H1 (cell line): Measurements from ENCODE around the gene TIGIT. TPM values are rescaled to one million over a fixed set of nuclear protein-coding genes. Genes with fewer than 3 reads are reported as not detected.

Experiments used
- CREB1 ChIP-seq: IDR thresholded peaks from 2 replicates; pipeline ENCODE4 v1.6.1; 2012; ENCODE audit warnings: inconsistent platforms
- HDAC6 ChIP-seq: IDR thresholded peaks from one replicate; pipeline ENCODE4 v1.7.1; 2012; ENCODE audit warnings: low read depth, mild to moderate bottlenecking, inconsistent platforms, low read length, moderate library complexity
- JUN ChIP-seq: IDR thresholded peaks from 2 replicates; pipeline ENCODE4 v1.6.1; 2011; ENCODE audit warnings: low read depth, mild to moderate bottlenecking, improper control_type of control experiment, low read length
- JUND ChIP-seq: IDR thresholded peaks from 2 replicates; pipeline ENCODE4 v1.6.1; 2011; ENCODE audit warnings: mild to moderate bottlenecking, improper control_type of control experiment, low read length
- NANOG ChIP-seq: IDR thresholded peaks from 2 replicates; pipeline ENCODE4 v1.6.1; 2011; ENCODE audit warnings: low read length, low read depth, mild to moderate bottlenecking, inconsistent platforms; ENCODE audit not compliant: insufficient read depth, poor library complexity, severe bottlenecking
- PHF8 ChIP-seq: fragments of 200-600 bp; sonication (generic); conservative IDR thresholded peaks from 2 replicates; pipeline ENCODE4 v1.7.1; 2012; ENCODE audit warnings: low read depth, mild to moderate bottlenecking, inconsistent platforms, low read length, moderate library complexity
- RBBP5 ChIP-seq: IDR thresholded peaks from 2 replicates; pipeline ENCODE4 v1.7.1; 2012; ENCODE audit warnings: low read depth, mild to moderate bottlenecking, inconsistent platforms, low read length, moderate library complexity, borderline replicate concordance
- polyA plus RNA-seq, 7 experiments: library from polyadenylated mRNA; depleted of rRNA in 3 of 7; stranded (reverse) in 5 of 7; unstranded in 2 of 7; fragments of >200 nt in 5 of 7; fragments of 200-250 nt in 2 of 7; gene quantifications; 1 replicate in 5 of 7; 2 replicates in 1 of 7; 4 replicates in 1 of 7; pipeline versions ENCODE4 v1.2.1 to v1.2.3, GENCODE V29; 2011 to 2013; ENCODE audit warnings: missing spikeins in 2 of 7, mixed read lengths in 2 of 7
- total RNA-seq: library from RNA; stranded (reverse); fragmentation: NEBNext Ultra II Directional; extraction: Animal tissue kit (Norgen Biotek cat#: 25700); gene quantifications from 2 replicates; pipeline ENCODE4 v1.2.1, GENCODE V29; 2021
- TF ChIP-seq, protein P1 (sequence below): fragments of 300-600 bp; sonication (generic); IDR thresholded peaks from 2 replicates; pipeline ENCODE4 v1.7.1; 2012; ENCODE audit warnings: low read length, moderate library complexity, mild to moderate bottlenecking, inconsistent platforms; ENCODE audit not compliant: insufficient replicate concordance

The TIGIT gene
- total and polyA plus RNA-seq, 2 of the 8 experiments (the other 6 are each of a cell fraction or from before 2014, with no cell fraction given), result 0.02 TPM; not detected in 1

DNA sequence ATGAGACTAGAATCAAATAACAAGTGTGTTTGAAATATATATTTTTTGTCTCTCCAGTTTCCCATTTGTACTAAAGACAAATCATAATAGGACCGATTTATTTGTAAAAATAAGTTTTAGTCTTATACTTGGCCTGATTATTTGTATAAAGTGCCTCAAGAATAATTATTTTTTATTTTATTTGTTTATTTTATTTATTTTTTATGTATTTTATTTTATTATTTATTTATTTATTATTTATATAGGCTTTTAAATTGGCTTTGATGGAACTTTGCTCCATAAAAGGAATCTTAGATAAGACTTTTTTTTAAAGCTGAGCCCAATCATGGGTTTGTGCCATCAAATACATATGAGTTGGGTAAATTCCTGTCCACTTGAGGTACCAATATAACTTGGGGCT is 34.3 kb upstream of the TIGIT start (continued):
- TF ChIP-seq, protein P1, sequence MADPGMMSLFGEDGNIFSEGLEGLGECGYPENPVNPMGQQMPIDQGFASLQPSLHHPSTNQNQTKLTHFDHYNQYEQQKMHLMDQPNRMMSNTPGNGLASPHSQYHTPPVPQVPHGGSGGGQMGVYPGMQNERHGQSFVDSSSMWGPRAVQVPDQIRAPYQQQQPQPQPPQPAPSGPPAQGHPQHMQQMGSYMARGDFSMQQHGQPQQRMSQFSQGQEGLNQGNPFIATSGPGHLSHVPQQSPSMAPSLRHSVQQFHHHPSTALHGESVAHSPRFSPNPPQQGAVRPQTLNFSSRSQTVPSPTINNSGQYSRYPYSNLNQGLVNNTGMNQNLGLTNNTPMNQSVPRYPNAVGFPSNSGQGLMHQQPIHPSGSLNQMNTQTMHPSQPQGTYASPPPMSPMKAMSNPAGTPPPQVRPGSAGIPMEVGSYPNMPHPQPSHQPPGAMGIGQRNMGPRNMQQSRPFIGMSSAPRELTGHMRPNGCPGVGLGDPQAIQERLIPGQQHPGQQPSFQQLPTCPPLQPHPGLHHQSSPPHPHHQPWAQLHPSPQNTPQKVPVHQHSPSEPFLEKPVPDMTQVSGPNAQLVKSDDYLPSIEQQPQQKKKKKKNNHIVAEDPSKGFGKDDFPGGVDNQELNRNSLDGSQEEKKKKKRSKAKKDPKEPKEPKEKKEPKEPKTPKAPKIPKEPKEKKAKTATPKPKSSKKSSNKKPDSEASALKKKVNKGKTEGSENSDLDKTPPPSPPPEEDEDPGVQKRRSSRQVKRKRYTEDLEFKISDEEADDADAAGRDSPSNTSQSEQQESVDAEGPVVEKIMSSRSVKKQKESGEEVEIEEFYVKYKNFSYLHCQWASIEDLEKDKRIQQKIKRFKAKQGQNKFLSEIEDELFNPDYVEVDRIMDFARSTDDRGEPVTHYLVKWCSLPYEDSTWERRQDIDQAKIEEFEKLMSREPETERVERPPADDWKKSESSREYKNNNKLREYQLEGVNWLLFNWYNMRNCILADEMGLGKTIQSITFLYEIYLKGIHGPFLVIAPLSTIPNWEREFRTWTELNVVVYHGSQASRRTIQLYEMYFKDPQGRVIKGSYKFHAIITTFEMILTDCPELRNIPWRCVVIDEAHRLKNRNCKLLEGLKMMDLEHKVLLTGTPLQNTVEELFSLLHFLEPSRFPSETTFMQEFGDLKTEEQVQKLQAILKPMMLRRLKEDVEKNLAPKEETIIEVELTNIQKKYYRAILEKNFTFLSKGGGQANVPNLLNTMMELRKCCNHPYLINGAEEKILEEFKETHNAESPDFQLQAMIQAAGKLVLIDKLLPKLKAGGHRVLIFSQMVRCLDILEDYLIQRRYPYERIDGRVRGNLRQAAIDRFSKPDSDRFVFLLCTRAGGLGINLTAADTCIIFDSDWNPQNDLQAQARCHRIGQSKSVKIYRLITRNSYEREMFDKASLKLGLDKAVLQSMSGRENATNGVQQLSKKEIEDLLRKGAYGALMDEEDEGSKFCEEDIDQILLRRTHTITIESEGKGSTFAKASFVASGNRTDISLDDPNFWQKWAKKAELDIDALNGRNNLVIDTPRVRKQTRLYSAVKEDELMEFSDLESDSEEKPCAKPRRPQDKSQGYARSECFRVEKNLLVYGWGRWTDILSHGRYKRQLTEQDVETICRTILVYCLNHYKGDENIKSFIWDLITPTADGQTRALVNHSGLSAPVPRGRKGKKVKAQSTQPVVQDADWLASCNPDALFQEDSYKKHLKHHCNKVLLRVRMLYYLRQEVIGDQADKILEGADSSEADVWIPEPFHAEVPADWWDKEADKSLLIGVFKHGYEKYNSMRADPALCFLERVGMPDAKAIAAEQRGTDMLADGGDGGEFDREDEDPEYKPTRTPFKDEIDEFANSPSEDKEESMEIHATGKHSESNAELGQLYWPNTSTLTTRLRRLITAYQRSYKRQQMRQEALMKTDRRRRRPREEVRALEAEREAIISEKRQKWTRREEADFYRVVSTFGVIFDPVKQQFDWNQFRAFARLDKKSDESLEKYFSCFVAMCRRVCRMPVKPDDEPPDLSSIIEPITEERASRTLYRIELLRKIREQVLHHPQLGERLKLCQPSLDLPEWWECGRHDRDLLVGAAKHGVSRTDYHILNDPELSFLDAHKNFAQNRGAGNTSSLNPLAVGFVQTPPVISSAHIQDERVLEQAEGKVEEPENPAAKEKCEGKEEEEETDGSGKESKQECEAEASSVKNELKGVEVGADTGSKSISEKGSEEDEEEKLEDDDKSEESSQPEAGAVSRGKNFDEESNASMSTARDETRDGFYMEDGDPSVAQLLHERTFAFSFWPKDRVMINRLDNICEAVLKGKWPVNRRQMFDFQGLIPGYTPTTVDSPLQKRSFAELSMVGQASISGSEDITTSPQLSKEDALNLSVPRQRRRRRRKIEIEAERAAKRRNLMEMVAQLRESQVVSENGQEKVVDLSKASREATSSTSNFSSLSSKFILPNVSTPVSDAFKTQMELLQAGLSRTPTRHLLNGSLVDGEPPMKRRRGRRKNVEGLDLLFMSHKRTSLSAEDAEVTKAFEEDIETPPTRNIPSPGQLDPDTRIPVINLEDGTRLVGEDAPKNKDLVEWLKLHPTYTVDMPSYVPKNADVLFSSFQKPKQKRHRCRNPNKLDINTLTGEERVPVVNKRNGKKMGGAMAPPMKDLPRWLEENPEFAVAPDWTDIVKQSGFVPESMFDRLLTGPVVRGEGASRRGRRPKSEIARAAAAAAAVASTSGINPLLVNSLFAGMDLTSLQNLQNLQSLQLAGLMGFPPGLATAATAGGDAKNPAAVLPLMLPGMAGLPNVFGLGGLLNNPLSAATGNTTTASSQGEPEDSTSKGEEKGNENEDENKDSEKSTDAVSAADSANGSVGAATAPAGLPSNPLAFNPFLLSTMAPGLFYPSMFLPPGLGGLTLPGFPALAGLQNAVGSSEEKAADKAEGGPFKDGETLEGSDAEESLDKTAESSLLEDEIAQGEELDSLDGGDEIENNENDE, result no peak
- TF ChIP-seq NANOG, result no peak
- TF ChIP-seq RBBP5, result no peak
- TF ChIP-seq CREB1, result no peak
- TF ChIP-seq PHF8, result no peak
- no peak for TF ChIP-seq HDAC6
- TF ChIP-seq JUN, result no peak
- TF ChIP-seq JUND, result no peak
- TF ChIP-seq, all 59 proteins: peak for 0
